D721Med (cell line): ENCODE results near the gene PEX12.

Experiments used
- DNase-seq: peaks from one replicate; pipeline ENCODE4 v3.0.0; 2011; ENCODE audit warnings: low spot score; ENCODE audit not compliant: insufficient read length
- FAIRE-seq: peaks from 2 replicates; lab custom pipeline; 2011; peaks lifted over from hg19 to GRCh38; lab: Jason Lieb, UNC
- CTCF ChIP-seq: IDR thresholded peaks from 2 replicates; pipeline ENCODE4 v1.5.1; 2012; ENCODE audit warnings: mild to moderate bottlenecking, control low read depth; ENCODE audit not compliant: insufficient read depth; ENCODE audit errors: missing control alignments

PEX12 gene

GRCh38 chr17:35546487-35546886 is 31.9 kb downstream of the PEX12 start:
- no peak for FAIRE-seq
- no peak for DNase-seq
- no peak for TF ChIP-seq CTCF

- FAIRE-seq (no peak), DNase-seq (no peak)
- TF ChIP-seq CTCF: no peak
Observed at GRCh38 chr17:35545150-35545549, 33.2 kb downstream of the PEX12 start.

- no peak for TF ChIP-seq CTCF
- DNase-seq (no peak), FAIRE-seq (no peak)
Observed at GRCh38 chr17:35543856-35544255, 34.5 kb downstream of the PEX12 start.

GRCh38 chr17:35542990-35543389 is 35.4 kb downstream of the PEX12 start:
- no peak for DNase-seq
- no peak for FAIRE-seq

GRCh38 chr17:35541434-35541833 is 36.9 kb downstream of the PEX12 start:
- FAIRE-seq (no peak), DNase-seq (no peak)
- TF ChIP-seq CTCF: no peak

More at GRCh38 chr17:35542990-35543389, 35.4 kb downstream of the PEX12 start:
- no peak for TF ChIP-seq CTCF

- TF ChIP-seq CTCF: no peak
- no peak for FAIRE-seq
- no peak for DNase-seq
Observed at GRCh38 chr17:35540589-35541404, 37.6 kb downstream of the PEX12 start.

GRCh38 chr17:35539659-35540026 is 38.7 kb downstream of the PEX12 start:
- FAIRE-seq: no peak
- no peak for DNase-seq
- TF ChIP-seq CTCF: no peak
